ENCODE data around the gene MAP3K2.

DNA sequence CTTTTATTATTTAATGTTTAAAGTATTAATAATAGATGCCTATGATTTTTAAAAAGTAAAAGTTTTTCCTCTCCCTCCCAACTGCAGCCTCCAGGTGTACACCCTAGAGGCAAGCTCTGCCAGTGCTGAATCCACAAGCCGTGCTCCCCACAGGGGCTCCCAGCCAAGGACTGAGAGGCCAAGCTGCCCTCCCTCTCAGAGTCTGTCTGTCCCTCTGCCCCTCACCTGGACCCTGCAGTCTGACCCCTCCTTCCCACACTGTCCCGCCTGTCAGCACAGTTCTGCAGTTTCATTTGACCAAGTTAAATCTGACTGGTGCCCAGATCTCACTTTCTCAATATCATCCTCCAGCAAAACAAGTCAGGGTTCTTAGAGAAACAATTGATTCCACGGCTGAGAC is 15.7 kb upstream of the MAP3K2 start:
- TF ChIP-seq POLR2A (IDR thresholded peaks at IDR 0.05; ENCODE audit: control extremely low read depth in 1 of 2, low read depth in 2 of 2, low read length in 2 of 2) = no peak
- TF ChIP-seq, protein P1, sequence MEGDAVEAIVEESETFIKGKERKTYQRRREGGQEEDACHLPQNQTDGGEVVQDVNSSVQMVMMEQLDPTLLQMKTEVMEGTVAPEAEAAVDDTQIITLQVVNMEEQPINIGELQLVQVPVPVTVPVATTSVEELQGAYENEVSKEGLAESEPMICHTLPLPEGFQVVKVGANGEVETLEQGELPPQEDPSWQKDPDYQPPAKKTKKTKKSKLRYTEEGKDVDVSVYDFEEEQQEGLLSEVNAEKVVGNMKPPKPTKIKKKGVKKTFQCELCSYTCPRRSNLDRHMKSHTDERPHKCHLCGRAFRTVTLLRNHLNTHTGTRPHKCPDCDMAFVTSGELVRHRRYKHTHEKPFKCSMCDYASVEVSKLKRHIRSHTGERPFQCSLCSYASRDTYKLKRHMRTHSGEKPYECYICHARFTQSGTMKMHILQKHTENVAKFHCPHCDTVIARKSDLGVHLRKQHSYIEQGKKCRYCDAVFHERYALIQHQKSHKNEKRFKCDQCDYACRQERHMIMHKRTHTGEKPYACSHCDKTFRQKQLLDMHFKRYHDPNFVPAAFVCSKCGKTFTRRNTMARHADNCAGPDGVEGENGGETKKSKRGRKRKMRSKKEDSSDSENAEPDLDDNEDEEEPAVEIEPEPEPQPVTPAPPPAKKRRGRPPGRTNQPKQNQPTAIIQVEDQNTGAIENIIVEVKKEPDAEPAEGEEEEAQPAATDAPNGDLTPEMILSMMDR (IDR thresholded peaks at IDR 0.05; ENCODE audit: control extremely low read depth in 1 of 3, insufficient read depth in 1 of 3, low read depth in 1 of 3, low read length in 3 of 3) = no peak
- TF ChIP-seq GTF2F1 (IDR thresholded peaks at IDR 0.05; ENCODE audit: borderline replicate concordance, low read depth, low read length) = no peak
- TF ChIP-seq, protein P2, sequence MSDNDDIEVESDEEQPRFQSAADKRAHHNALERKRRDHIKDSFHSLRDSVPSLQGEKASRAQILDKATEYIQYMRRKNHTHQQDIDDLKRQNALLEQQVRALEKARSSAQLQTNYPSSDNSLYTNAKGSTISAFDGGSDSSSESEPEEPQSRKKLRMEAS (IDR thresholded peaks at IDR 0.05) = no peak
- TF ChIP-seq, protein P3, sequence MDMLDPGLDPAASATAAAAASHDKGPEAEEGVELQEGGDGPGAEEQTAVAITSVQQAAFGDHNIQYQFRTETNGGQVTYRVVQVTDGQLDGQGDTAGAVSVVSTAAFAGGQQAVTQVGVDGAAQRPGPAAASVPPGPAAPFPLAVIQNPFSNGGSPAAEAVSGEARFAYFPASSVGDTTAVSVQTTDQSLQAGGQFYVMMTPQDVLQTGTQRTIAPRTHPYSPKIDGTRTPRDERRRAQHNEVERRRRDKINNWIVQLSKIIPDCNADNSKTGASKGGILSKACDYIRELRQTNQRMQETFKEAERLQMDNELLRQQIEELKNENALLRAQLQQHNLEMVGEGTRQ (IDR thresholded peaks at IDR 0.05; ENCODE audit: low read length) = no peak
- no peak for TF ChIP-seq POLR2AphosphoS5 (IDR thresholded peaks at IDR 0.05; ENCODE audit: low read depth, low read length)
- no peak for TF ChIP-seq KDM5A (IDR thresholded peaks at IDR 0.05; ENCODE audit: low read length)
